Measurements from ENCODE around the gene HOXA11.

HOXA11 gene

DNA sequence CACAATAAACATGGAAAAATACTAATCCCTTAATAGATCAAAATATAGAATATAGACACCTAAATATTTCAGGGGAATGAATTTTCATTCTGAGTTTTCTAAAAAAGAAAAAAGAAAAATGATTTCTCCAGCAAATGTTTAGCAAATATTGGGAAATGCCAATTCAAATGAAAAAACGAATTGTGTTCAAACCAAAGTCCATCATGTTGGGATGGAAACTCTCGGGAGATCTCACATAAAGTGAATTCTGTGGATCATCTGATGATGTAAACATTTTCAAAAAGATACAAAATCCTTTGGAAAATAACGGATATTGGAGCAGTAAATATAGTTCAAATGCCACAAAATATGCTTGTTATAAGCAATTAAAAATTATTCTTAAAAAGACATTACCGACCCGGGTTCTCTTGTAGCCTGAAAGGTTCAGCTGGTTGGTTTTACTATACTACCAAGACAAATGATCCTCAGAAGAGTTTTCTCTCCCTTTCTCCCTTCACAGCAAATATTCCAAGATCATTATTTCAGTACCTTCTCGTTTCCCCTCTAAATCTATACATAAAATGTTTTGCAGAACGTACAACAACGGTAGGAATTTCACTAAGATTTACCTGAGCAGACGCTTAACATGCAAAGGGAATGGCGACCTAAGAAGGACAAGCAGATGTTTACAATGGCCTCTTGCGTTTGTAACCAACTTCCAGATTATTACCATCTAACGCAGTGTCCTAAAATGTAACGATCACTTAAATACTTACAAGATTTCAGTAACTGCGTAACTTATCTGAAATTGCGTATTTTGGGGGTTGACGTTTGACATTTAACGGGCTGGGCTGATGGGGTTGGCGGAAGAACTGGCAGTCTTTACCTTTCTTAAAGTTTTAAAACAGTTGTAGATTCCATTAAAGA lies 12.4 kb upstream of the HOXA11 start:
- no peak for TF ChIP-seq ESRRG (CRISPR knock-in tag; IDR thresholded peaks at IDR 0.05)
- no peak for TF ChIP-seq ISL1 (CRISPR knock-in tag; IDR thresholded peaks at IDR 0.05)
- no peak for TF ChIP-seq CREB5 (CRISPR knock-in tag; IDR thresholded peaks at IDR 0.05; ENCODE audit: low read depth)
- TF ChIP-seq CSDC2 (CRISPR knock-in tag; IDR thresholded peaks at IDR 0.05) = peak; percentile 100
- no peak for TF ChIP-seq PATZ1 (CRISPR knock-in tag; IDR thresholded peaks at IDR 0.05; ENCODE audit: borderline replicate concordance)
- no peak for TF ChIP-seq GLIS3 (CRISPR knock-in tag; IDR thresholded peaks at IDR 0.05)
- TF ChIP-seq, protein P1, sequence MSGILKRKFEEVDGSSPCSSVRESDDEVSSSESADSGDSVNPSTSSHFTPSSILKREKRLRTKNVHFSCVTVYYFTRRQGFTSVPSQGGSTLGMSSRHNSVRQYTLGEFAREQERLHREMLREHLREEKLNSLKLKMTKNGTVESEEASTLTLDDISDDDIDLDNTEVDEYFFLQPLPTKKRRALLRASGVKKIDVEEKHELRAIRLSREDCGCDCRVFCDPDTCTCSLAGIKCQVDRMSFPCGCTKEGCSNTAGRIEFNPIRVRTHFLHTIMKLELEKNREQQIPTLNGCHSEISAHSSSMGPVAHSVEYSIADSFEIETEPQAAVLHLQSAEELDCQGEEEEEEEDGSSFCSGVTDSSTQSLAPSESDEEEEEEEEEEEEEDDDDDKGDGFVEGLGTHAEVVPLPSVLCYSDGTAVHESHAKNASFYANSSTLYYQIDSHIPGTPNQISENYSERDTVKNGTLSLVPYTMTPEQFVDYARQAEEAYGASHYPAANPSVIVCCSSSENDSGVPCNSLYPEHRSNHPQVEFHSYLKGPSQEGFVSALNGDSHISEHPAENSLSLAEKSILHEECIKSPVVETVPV (CRISPR knock-in tag; IDR thresholded peaks at IDR 0.05) = no peak
- TF ChIP-seq ZC3H10 (CRISPR knock-in tag; IDR thresholded peaks at IDR 0.05) = no peak
- TF ChIP-seq TOX (CRISPR knock-in tag; IDR thresholded peaks at IDR 0.05; ENCODE audit: borderline replicate concordance) = no peak
- TF ChIP-seq, protein P2, sequence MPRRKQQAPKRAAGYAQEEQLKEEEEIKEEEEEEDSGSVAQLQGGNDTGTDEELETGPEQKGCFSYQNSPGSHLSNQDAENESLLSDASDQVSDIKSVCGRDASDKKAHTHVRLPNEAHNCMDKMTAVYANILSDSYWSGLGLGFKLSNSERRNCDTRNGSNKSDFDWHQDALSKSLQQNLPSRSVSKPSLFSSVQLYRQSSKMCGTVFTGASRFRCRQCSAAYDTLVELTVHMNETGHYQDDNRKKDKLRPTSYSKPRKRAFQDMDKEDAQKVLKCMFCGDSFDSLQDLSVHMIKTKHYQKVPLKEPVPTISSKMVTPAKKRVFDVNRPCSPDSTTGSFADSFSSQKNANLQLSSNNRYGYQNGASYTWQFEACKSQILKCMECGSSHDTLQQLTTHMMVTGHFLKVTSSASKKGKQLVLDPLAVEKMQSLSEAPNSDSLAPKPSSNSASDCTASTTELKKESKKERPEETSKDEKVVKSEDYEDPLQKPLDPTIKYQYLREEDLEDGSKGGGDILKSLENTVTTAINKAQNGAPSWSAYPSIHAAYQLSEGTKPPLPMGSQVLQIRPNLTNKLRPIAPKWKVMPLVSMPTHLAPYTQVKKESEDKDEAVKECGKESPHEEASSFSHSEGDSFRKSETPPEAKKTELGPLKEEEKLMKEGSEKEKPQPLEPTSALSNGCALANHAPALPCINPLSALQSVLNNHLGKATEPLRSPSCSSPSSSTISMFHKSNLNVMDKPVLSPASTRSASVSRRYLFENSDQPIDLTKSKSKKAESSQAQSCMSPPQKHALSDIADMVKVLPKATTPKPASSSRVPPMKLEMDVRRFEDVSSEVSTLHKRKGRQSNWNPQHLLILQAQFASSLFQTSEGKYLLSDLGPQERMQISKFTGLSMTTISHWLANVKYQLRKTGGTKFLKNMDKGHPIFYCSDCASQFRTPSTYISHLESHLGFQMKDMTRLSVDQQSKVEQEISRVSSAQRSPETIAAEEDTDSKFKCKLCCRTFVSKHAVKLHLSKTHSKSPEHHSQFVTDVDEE (CRISPR knock-in tag; IDR thresholded peaks at IDR 0.05) = peak; percentile 100
- TF ChIP-seq SNAI2 (CRISPR knock-in tag; IDR thresholded peaks at IDR 0.05) = peak; percentile 94
- no peak for TF ChIP-seq ZFP30 (CRISPR knock-in tag; IDR thresholded peaks at IDR 0.05)
- TF ChIP-seq ZFP3 (CRISPR knock-in tag; IDR thresholded peaks at IDR 0.05) = 0 out of 2 replicates have a peak, but pooled peaks have one; percentile 54
- ATAC-seq = no peak

DNA sequence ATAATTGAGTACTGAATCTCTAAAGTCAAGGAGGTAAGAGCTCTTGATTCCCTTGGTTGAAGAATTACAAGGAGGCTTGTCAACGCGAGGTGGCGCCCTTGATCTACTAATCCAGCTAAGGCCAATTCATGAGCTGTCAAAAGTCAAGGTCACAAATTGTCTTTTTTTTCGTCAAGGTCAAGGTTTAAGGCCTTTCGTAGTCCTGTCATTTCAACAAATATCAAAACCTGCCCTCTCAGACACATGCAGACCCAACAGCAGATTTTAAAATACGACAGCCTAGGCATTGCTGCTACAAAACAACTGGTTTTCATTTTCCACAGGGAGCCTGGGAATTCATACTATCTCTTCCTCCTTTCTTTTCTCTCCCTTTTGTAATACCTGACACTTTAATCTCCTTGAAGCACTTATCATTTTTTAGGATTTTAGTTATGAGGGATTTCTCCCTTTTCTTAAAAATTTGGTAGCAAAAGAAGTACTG lies 11.3 kb upstream of the HOXA11 start:
- TF ChIP-seq ISL1 (CRISPR knock-in tag; IDR thresholded peaks at IDR 0.05) (no peak), PPARA (CRISPR knock-in tag; IDR thresholded peaks at IDR 0.05; ENCODE audit: borderline replicate concordance) (no peak), TCF4 (CRISPR knock-in tag; IDR thresholded peaks at IDR 0.05; ENCODE audit: borderline replicate concordance) (no peak), ZC3H10 (CRISPR knock-in tag; IDR thresholded peaks at IDR 0.05) (no peak), ZNF8 (CRISPR knock-in tag; IDR thresholded peaks at IDR 0.05) (no peak), ESRRG (CRISPR knock-in tag; IDR thresholded peaks at IDR 0.05) (no peak)
- TF ChIP-seq, protein P1 (CRISPR knock-in tag; IDR thresholded peaks at IDR 0.05) = no peak
- TF ChIP-seq, protein P2 (CRISPR knock-in tag; IDR thresholded peaks at IDR 0.05) = no peak
- ATAC-seq = peak; percentile 57

Data from SK-N-SH treated with all-trans-retinoic acid at 6 μM for 48 hours (cell line).